22Rv1 (cell line): ENCODE results near the gene CALML3.

Experiments used
- ZFX ChIP-seq: fragments of 450-650 bp; IDR thresholded peaks from 2 replicates; pipeline ENCODE4 v1.6.1; 2017; ENCODE audit warnings: antibody characterized with exemption, borderline replicate concordance
- TF ChIP-seq, protein P1 (sequence below): fragments of 450-650 bp; IDR thresholded peaks from 2 replicates; pipeline ENCODE4 v1.5.1; 2017; ENCODE audit warnings: mild to moderate bottlenecking

- TF ChIP-seq, protein P1, sequence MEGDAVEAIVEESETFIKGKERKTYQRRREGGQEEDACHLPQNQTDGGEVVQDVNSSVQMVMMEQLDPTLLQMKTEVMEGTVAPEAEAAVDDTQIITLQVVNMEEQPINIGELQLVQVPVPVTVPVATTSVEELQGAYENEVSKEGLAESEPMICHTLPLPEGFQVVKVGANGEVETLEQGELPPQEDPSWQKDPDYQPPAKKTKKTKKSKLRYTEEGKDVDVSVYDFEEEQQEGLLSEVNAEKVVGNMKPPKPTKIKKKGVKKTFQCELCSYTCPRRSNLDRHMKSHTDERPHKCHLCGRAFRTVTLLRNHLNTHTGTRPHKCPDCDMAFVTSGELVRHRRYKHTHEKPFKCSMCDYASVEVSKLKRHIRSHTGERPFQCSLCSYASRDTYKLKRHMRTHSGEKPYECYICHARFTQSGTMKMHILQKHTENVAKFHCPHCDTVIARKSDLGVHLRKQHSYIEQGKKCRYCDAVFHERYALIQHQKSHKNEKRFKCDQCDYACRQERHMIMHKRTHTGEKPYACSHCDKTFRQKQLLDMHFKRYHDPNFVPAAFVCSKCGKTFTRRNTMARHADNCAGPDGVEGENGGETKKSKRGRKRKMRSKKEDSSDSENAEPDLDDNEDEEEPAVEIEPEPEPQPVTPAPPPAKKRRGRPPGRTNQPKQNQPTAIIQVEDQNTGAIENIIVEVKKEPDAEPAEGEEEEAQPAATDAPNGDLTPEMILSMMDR: no peak
- TF ChIP-seq ZFX: no peak
Measured at GRCh38 chr10:5569568-5569967, 44.8 kb downstream of the CALML3 start.
